C4-2B (cell line): Measurements from ENCODE around the gene PPP1R36.
"Not testable (repeated sequence)": the region's sequence is repeated elsewhere in the genome, so short reads cannot be mapped to it uniquely, and the experiment has no call there.

Source experiments
- H3K27ac ChIP-seq: fragments of 450-650 bp; 2 replicates; pipeline ENCODE4 v1.5.1; 2017
- ZFX ChIP-seq: fragments of 450-650 bp; IDR thresholded peaks from 2 replicates; pipeline ENCODE4 v1.6.1; 2017
- TF ChIP-seq, protein P1 (sequence below): fragments of 450-650 bp; conservative IDR thresholded peaks from 2 replicates; pipeline ENCODE4 v1.5.1; 2017; ENCODE audit warnings: mild to moderate bottlenecking

PPP1R36 gene

DNA sequence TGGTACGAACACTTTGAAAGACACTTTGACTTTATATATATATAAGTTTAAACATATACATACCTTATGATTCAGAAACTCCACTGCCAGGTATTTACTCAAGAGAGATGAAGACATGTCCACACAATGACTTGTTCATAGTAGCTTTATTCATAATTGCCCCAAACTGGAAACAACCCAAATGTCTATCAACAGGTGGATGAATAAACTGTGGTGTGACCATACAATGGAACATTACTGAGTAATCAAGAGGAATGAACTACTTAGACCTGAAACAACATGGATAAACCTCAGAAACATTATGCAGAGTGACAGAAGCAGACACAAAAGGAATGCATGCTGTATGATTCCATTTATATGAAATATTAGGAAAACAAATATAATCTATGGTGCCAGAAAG is 71.1 kb downstream of the PPP1R36 start:
- TF ChIP-seq, protein P1, sequence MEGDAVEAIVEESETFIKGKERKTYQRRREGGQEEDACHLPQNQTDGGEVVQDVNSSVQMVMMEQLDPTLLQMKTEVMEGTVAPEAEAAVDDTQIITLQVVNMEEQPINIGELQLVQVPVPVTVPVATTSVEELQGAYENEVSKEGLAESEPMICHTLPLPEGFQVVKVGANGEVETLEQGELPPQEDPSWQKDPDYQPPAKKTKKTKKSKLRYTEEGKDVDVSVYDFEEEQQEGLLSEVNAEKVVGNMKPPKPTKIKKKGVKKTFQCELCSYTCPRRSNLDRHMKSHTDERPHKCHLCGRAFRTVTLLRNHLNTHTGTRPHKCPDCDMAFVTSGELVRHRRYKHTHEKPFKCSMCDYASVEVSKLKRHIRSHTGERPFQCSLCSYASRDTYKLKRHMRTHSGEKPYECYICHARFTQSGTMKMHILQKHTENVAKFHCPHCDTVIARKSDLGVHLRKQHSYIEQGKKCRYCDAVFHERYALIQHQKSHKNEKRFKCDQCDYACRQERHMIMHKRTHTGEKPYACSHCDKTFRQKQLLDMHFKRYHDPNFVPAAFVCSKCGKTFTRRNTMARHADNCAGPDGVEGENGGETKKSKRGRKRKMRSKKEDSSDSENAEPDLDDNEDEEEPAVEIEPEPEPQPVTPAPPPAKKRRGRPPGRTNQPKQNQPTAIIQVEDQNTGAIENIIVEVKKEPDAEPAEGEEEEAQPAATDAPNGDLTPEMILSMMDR: no peak
- TF ChIP-seq ZFX: no peak
- H3K27ac ChIP-seq: no peak overlapping the region

DNA sequence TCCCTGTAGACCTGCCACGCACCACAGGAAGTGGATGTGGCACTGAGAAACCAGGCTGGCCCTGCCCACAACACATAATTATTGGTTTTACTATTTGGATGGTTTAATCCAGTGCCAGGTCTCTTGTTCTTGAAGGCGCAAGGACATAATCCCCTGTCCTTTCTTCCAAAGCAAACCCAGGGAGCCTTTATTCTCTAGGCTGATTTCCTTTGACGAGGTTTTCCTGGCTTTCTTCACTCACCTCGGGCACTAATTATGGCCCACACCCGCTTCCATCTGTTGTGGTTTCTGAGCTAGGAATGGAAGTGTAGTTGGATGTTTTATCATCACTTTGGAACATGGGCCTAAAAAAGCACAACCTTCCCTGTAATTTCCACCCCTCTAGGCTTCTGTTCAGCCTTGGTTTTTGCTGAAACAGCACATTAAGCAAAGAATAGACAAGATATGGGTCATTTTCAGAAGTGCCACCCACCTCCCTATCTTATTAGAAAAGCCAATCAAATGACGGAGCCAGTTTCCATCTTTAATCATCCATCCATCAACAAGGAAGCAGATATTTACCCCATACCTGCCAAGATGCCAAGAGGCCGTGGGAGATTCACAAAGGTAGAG is 73.9 kb downstream of the PPP1R36 start:
- no peak overlapping the region for H3K27ac ChIP-seq
- TF ChIP-seq, protein P1: no peak
- TF ChIP-seq ZFX: no peak

DNA sequence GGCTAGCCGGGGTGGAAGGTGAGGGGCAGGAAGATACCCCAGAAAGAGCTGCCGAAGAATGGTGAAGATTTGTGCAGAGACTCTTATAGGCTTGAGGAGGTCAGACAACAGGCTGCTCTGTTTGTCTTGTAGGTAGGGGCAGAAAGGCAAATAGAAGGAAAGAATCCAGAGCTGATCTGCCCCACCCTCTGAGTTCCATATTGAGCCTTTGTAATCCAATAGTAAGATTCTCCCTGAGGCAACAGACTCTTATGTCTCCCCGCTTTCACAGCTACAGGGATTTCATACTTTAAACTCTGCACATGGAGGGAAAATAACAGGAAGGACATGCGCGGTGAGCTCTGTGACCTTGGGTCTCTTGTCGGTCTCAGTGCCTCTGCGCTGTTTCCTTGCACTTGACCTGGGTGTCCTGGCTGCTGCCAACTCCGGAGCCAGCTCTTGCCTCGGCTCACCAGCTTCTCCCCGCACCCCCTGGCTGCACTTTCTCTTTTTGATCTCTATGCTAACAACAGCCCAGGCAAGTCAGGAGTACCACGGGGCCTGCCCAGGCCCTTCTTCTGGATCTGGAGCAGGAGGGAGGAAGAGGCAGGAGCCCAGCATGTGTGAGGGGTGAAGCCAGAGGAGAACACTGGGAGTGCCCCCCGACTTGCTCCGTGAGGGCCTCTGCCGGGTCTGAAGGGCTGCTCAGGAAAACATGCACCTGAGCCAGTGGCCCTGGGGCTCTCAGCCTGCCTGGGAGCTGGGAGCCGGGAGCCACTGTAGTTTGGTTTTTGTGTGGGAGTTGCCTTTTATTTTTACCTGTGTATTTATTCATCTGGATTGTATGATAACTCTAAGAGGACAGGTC is 75.8 kb downstream of the PPP1R36 start:
- TF ChIP-seq, protein P1: no peak
- TF ChIP-seq ZFX: no peak
- H3K27ac ChIP-seq: no peak overlapping the region

DNA sequence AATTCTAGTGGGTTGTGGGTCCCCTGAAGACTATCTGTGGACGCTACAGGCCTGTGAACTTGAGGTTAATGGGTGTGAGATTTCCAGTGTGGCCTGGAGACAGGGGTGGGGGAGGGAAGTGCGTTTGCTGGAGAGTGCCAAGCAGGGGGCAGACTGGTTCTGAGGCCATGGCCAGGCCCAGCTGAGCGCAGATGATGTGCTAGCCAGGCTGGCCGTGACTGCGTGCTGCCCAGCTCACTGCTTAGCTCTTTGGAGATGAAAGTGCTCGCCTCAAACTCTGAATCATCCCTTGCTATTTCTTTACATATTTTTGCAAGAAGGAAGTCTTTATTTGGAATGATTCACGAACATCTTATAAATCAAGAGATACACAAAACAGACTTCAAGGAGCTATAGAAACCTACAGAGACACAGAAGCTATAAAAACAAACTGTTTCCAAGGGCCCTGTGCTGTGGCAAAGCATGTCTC is 79.2 kb downstream of the PPP1R36 start:
- TF ChIP-seq ZFX: no peak
- TF ChIP-seq, protein P1: no peak
- no peak overlapping the region for H3K27ac ChIP-seq

DNA sequence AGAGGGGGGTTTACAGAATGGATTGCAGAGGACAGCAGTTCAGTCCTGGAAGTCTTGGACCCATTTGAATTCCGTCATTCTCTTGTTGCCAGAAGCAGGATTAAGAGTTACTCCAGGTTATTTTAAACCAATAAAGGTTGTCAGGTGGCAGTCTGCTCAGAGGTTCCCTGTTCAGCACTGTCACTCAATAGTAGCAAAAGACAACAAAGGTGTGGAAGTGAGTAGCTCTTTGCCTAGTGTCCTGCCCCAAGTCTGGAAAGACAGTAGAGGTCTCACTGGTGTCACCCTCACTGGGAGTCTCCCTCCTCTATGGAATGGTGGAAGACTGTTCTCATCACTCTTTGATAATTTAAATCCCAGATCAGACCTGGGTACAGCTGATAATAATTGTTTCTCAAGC is 81.0 kb downstream of the PPP1R36 start:
- H3K27ac ChIP-seq: no peak overlapping the region
- no peak for TF ChIP-seq ZFX

DNA sequence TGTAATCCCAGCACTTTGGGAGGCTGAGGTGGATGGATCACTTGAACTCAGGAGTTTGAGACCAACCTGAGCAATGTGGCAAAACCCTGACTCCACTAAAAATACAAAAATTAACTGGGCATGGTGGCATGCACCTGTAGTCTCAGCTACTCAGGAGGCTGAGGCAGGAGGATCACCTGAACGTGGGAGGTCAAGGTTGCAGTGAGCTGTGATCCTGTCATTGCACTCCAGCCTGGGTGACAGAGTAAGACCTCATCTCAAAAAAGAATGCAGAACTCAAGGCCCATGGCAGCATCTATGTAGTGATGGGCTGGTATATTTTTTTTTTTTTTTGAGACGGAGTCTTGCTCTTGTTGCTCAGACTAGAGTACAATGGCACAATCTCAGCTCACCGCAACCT is 81.5 kb downstream of the PPP1R36 start:
- not testable (repeated sequence) for H3K27ac ChIP-seq

DNA sequence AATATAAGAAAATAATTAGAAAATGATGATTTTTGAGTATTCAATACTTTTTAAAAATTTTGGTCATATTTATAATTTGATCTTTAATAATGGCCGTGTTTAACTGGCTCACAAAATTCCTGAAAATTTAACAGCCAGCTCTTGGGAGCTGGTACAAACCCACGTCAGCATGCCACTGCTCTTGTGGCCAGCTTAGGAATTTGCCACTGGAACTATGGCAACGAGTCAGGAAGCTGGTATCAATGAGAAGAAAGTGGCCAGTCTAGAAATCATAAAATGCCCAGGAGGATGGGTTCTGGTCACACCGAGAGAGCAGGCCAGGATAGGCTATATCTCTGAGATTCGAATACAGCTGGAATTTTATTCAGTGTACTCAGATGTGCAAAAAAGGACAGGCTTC is 82.3 kb downstream of the PPP1R36 start:
- no peak for TF ChIP-seq ZFX
- TF ChIP-seq, protein P1: no peak
- no peak overlapping the region for H3K27ac ChIP-seq

DNA sequence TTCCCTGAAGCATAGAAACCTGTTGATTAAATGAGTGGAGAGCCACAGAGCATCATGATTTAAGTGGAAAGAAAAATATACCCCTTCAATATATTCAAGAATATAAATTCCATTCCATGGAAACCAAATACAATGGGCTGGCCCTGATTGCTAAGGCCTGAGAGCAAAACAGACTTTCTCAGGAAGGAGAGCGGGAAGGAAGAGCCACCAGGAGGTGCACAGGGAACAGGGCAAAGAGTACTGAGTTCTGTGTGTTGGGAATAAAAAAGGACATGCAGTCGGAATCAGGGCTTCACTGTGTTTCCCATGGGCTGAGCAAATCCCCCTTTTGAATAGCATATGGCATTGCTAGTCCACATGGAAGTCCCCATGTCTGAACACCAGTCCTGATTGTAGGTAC is 84.8 kb downstream of the PPP1R36 start:
- no peak overlapping the region for H3K27ac ChIP-seq
- TF ChIP-seq ZFX: no peak
- TF ChIP-seq, protein P1: no peak
